ENCODE results near the gene ZNF74. TPM values are rescaled to one million over a fixed set of nuclear protein-coding genes. Genes with fewer than 3 reads are reported as not detected.

The ZNF74 gene
- total and polyA plus RNA-seq, 2 donors (not counting 1 experiment from before 2014, with no cell fraction given) = 2.5 to 13.0 TPM

GRCh38 chr22:20399866-20400605, 6.1 kb downstream of the ZNF74 start:
- Histone ChIP-seq H2AFZ (ENCODE audit: low read length) (no peak overlapping the region), H3K4me1 (ENCODE audit: control insufficient read depth, extremely low read depth, insufficient read depth, low read length) (no peaks in the 10 kb centered on the region), H3K9ac (ENCODE audit: insufficient read depth, low read length) (no peak overlapping the region), H3K27me3 (ENCODE audit: control insufficient read depth, insufficient read depth, low read length) (no peaks in the 10 kb centered on the region), H3K4me2 (ENCODE audit: extremely low read depth, insufficient read depth, low read length) (no peak overlapping the region), H3K27ac (ENCODE audit: insufficient read depth, low read length) (no peak overlapping the region), H3K36me3 (ENCODE audit: control insufficient read depth, insufficient read depth, low read length) (peaks cover 4% of the 10 kb centered on the region), H3K79me2 (ENCODE audit: control insufficient read depth, insufficient read depth, low read length) (peaks cover 2% of the 10 kb centered on the region), H3K9me3 (ENCODE audit: control insufficient read depth, insufficient read depth, low read depth, low read length) (no peaks in the 10 kb centered on the region), H4K20me1 (ENCODE audit: control insufficient read depth, extremely low read depth, insufficient read depth, low read length) (no peaks in the 10 kb centered on the region), H3K4me3 (replicated peaks in 1 of 4; ENCODE audit: control extremely low read depth in 1 of 4, insufficient read depth in 1 of 4, low read depth in 3 of 4, low read length in 4 of 4) (no peak overlapping the region)
- no peak for TF ChIP-seq CTCF (conservative IDR thresholded peaks at IDR 0.05 in 1 of 2, IDR thresholded peaks at IDR 0.05 in 1 of 2; ENCODE audit: low read depth in 1 of 2, low read length in 2 of 2)
- TF ChIP-seq EZH2 (IDR thresholded peaks at IDR 0.05; ENCODE audit: low read length, missing control alignments) = no peak
- no peak for DNase-seq (ENCODE audit: low read depth in 2 of 2)

GRCh38 chr22:20400606-20401375, 6.8 kb downstream of the ZNF74 start:
- H3K9me3 ChIP-seq (ENCODE audit: control insufficient read depth, insufficient read depth, low read depth, low read length) = no peaks in the 10 kb centered on the region
- no peak overlapping the region for H3K4me3 ChIP-seq (replicated peaks in 1 of 4; ENCODE audit: control extremely low read depth in 1 of 4, insufficient read depth in 1 of 4, low read depth in 3 of 4, low read length in 4 of 4)
- DNase-seq (ENCODE audit: low read depth in 2 of 2) = no peak
- H2AFZ ChIP-seq (ENCODE audit: low read length) = no peak overlapping the region
- no peak overlapping the region for H3K4me2 ChIP-seq (ENCODE audit: extremely low read depth, insufficient read depth, low read length)
- no peak overlapping the region for H3K9ac ChIP-seq (ENCODE audit: insufficient read depth, low read length)
- no peak overlapping the region for H3K27ac ChIP-seq (ENCODE audit: insufficient read depth, low read length)
- no peaks in the 10 kb centered on the region for H4K20me1 ChIP-seq (ENCODE audit: control insufficient read depth, extremely low read depth, insufficient read depth, low read length)
- TF ChIP-seq EZH2 (IDR thresholded peaks at IDR 0.05; ENCODE audit: low read length, missing control alignments) = no peak
- no peak for TF ChIP-seq CTCF (conservative IDR thresholded peaks at IDR 0.05 in 1 of 2, IDR thresholded peaks at IDR 0.05 in 1 of 2; ENCODE audit: low read depth in 1 of 2, low read length in 2 of 2)
- H3K4me1 ChIP-seq (ENCODE audit: control insufficient read depth, extremely low read depth, insufficient read depth, low read length) = no peaks in the 10 kb centered on the region
- no peaks in the 10 kb centered on the region for H3K27me3 ChIP-seq (ENCODE audit: control insufficient read depth, insufficient read depth, low read length)
- H3K36me3 ChIP-seq (ENCODE audit: control insufficient read depth, insufficient read depth, low read length) = peaks cover 4% of the 10 kb centered on the region
- no peaks in the 10 kb centered on the region for H3K79me2 ChIP-seq (ENCODE audit: control insufficient read depth, insufficient read depth, low read length)

- H3K4me2 ChIP-seq (ENCODE audit: extremely low read depth, insufficient read depth, low read length) = no peak overlapping the region
- no peak overlapping the region for H2AFZ ChIP-seq (ENCODE audit: low read length)
- DNase-seq (ENCODE audit: low read depth in 2 of 2) = no peak
- no peak overlapping the region for H3K27ac ChIP-seq (ENCODE audit: insufficient read depth, low read length)
- no peak for TF ChIP-seq EZH2 (IDR thresholded peaks at IDR 0.05; ENCODE audit: low read length, missing control alignments)
- no peak for TF ChIP-seq CTCF (conservative IDR thresholded peaks at IDR 0.05 in 1 of 2, IDR thresholded peaks at IDR 0.05 in 1 of 2; ENCODE audit: low read depth in 1 of 2, low read length in 2 of 2)
- no peak overlapping the region for H3K9ac ChIP-seq (ENCODE audit: insufficient read depth, low read length)
- H3K9me3 ChIP-seq (ENCODE audit: control insufficient read depth, insufficient read depth, low read depth, low read length) = no peaks in the 10 kb centered on the region
- no peak overlapping the region for H3K4me3 ChIP-seq (replicated peaks in 1 of 4; ENCODE audit: control extremely low read depth in 1 of 4, insufficient read depth in 1 of 4, low read depth in 3 of 4, low read length in 4 of 4)
- peaks cover 9% of the 10 kb centered on the region for H3K36me3 ChIP-seq (ENCODE audit: control insufficient read depth, insufficient read depth, low read length)
- H4K20me1 ChIP-seq (ENCODE audit: control insufficient read depth, extremely low read depth, insufficient read depth, low read length) = no peaks in the 10 kb centered on the region
- no peaks in the 10 kb centered on the region for H3K27me3 ChIP-seq (ENCODE audit: control insufficient read depth, insufficient read depth, low read length)
- no peaks in the 10 kb centered on the region for H3K79me2 ChIP-seq (ENCODE audit: control insufficient read depth, insufficient read depth, low read length)
- H3K4me1 ChIP-seq (ENCODE audit: control insufficient read depth, extremely low read depth, insufficient read depth, low read length) = no peaks in the 10 kb centered on the region
These were observed 7.5 kb downstream of the ZNF74 start for GRCh38 chr22:20401376-20402014.

All from fibroblast of lung (primary cell).